Mucosa of descending colon (tissue), 3 donors: Measurements from ENCODE around the gene ARHGAP26. TPM values are rescaled to one million over a fixed set of nuclear protein-coding genes. Genes with fewer than 3 reads are reported as not detected.

Source experiments
- ATAC-seq: fragments of 200-7000 bp; cut with Tn5 transposase; one replicate; pipeline ENCODE4 v1.9.1; 2020; ENCODE audit warnings: mild to moderate bottlenecking, moderate library complexity
- DNase-seq, 3 donors: peaks; one replicate each; pipeline ENCODE4 v3.0.0-alpha.2; 2020
- H3K36me3 ChIP-seq: fragments of 200-600 bp; one replicate; pipeline ENCODE4 v1.8.0; 2021; ENCODE audit warnings: low read depth, mild to moderate bottlenecking
- H3K4me1 ChIP-seq: fragments of 200-600 bp; one replicate; pipeline ENCODE4 v1.8.0; 2021; ENCODE audit warnings: low read depth, mild to moderate bottlenecking
- H3K4me3 ChIP-seq: fragments of 200-600 bp; one replicate; pipeline ENCODE4 v1.8.0; 2021; ENCODE audit warnings: mild to moderate bottlenecking
- H3K9me3 ChIP-seq: fragments of 200-600 bp; one replicate; pipeline ENCODE4 v1.8.0; 2021; ENCODE audit warnings: mild to moderate bottlenecking
- CTCF ChIP-seq: fragments of 200-600 bp; IDR thresholded peaks from one replicate; pipeline ENCODE4 v1.8.0; 2022; ENCODE audit warnings: antibody characterized with exemption, mild to moderate bottlenecking
- intact Hi-C, 2 donors: fragments of 100-400 bp; cut with DNase I in 1 of 2; cut with micrococcal nuclease in 1 of 2; formaldehyde crosslinking; loops; one replicate each; pipeline versions ENCODE4 v1.11.0 to v1.11.1; 2022; cut with DNase I, micrococcal nuclease
- total RNA-seq, 3 donors: library from RNA; stranded (reverse); fragmentation: NEBNext Ultra II Directional in 2 of 3; extraction: Animal tissue kit (Norgen Biotek cat#: 25700) in 2 of 3; gene quantifications; one replicate each; pipeline versions ENCODE4 v1.2.1 to v1.2.4, GENCODE V29; 2021 to 2023
- donor health status: DM: no; HTN: no; CAD: no; lungs with moderate emphysema.
- donor health status: DM: no; HTN: no; CAD: no.
- donor health status: DM: no; HTN: yes; CAD: no.

ARHGAP26 gene
- total RNA-seq, 3 donors from 2014 or later, result 52.9 to 96.0 (median 67.8) TPM

GRCh38 chr5:142836048-142836447, 65.9 kb downstream of the ARHGAP26 start:
- H3K9me3 ChIP-seq, result no peaks in the 10 kb centered on the region
- ATAC-seq (no peak), DNase-seq (no peak)
- no peak for TF ChIP-seq CTCF
- intact Hi-C loops, result no loop called here
- H3K36me3 ChIP-seq, result no peaks in the 10 kb centered on the region
- H3K4me1 ChIP-seq, result peaks cover 39% of the 10 kb centered on the region
- no peak overlapping the region for H3K4me3 ChIP-seq

DNA sequence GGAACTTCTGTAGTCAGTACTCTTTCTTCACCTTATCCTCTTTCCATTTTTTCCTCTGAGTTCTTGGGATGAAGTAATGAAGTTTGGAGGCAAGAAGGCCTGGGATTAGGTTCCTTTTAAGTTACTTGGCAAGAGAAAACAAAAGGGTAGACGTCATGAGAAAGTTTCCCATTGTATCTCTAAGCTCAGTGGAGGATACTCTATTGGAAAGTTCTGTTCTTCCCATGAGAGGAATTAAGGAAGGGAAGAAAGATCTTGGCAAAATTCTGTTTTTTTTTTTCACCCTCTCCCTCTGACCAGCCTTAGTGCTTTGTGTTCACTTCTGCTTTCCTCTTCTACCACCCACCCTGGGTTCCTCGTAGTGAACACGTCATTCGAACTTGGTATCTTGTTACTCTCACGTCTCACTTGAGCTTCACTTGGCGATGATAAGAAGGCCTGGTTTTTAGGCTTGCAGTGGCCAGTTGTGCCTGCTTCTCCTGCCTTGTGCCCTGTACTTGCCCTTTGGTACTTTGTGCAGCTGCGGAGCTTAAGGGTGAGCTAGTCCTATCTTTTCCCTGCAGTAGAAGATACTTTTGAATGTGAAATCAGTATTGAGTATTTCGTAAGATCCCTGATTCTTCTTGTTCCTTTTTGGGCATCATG, 67.0 kb downstream of the ARHGAP26 start:
- no peak for DNase-seq
- no peak for TF ChIP-seq CTCF
- H3K36me3 ChIP-seq, result no peaks in the 10 kb centered on the region
- no peak overlapping the region for H3K4me3 ChIP-seq
- H3K4me1 ChIP-seq, result peaks cover 39% of the 10 kb centered on the region
- intact Hi-C loops, result no loop called here
- no peak for ATAC-seq
- no peaks in the 10 kb centered on the region for H3K9me3 ChIP-seq

DNA sequence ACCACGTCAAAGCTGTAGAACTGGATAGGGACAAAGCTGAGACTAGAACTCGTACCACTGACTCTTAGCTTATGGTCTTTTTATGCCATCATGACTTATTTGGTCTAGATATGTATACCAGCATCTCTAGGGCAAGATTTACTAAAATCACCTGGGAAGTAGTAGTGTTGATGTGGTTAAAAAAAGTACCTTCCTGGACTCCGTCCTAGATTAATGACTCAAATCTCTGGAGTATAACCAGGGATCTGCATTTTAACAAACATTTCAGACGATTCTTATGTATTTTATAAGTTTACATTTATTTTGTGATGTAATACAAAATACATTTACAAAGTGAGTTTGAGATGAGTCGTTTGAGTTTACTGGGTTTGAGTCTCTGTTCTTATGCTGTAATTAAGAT, 68.7 kb downstream of the ARHGAP26 start:
- no peak for TF ChIP-seq CTCF
- DNase-seq (no peak), ATAC-seq (no peak)
- Histone ChIP-seq H3K4me1 (peaks cover 42% of the 10 kb centered on the region), H3K4me3 (no peak overlapping the region), H3K36me3 (no peaks in the 10 kb centered on the region), H3K9me3 (no peaks in the 10 kb centered on the region)
- intact Hi-C loops, result no loop called here

DNA sequence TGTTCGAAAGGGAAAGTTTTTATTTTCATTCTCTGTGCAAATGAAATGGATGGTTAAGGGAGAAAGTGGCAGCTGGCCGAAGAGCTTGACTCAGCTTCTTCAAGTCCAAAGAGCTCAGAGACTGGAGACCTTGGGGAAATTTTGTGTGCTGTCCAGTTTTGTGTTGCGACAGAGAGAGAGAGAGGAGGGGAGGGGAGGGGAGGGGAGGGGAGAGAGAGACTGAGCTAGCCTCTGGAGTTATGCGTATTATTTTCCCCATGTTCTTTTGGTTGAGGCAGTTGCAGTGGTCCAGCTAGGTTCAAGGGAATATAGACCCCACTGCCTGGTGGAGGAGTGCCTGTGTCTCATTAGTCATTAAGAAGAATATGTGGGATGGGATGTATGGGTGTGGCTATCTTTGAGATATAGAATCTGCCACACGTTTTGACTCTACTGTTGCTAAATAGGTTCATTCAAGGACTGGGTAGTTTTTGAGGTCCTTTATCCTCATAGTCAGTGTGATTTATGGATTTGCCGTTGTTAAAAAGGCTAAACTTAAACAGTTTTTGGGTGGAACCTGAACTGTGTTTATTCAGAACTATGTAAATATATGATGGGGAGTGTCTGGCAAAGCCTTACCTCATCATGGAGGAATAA, 69.7 kb downstream of the ARHGAP26 start:
- intact Hi-C loops, result no loop called here
- H3K4me1 ChIP-seq, result peaks cover 44% of the 10 kb centered on the region
- peak; percentile 78 for ATAC-seq

DNA sequence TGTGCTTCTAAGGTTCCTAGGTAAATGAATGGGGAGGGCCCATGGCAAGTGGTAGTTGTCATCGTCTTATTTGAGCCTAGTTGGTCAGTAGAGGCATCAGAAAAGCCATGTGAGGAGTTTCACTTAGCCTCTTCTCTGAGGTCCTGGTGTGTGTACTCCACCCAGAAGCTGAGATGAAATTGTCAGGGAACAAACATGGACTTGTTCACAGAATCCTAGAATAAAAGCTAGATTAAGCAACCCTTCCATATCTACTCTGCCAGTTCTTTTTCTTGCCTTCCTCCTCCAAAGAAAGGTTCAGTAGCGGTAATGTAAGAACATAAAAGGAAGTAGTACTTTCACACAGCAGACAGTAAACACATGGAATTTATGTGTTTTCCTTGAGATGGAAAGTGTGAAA, 70.4 kb downstream of the ARHGAP26 start:
- no peaks in the 10 kb centered on the region for H3K36me3 ChIP-seq
- TF ChIP-seq CTCF, result no peak
- H3K4me3 ChIP-seq, result no peak overlapping the region
- H3K4me1 ChIP-seq, result peaks cover 51% of the 10 kb centered on the region
- no peaks in the 10 kb centered on the region for H3K9me3 ChIP-seq
- DNase-seq (no peak), ATAC-seq (peak; percentile 12)
- intact Hi-C loops, result no loop called here

More for the DNA sequence above, 69.7 kb downstream of the ARHGAP26 start:
- no peak overlapping the region for H3K4me3 ChIP-seq
- no peaks in the 10 kb centered on the region for H3K36me3 ChIP-seq
- no peak for DNase-seq
- TF ChIP-seq CTCF, result no peak
- no peaks in the 10 kb centered on the region for H3K9me3 ChIP-seq
